ENCODE results near the gene OR51G2. TPM values are rescaled to one million over a fixed set of nuclear protein-coding genes. Genes with fewer than 3 reads are reported as not detected.
"Not testable (repeated sequence)": the region's sequence is repeated elsewhere in the genome, so short reads cannot be mapped to it uniquely, and the experiment has no call there.

Gene OR51G2
- not detected for total RNA-seq
- total RNA-seq (2013) = not detected
- 0 to 0.05 (median 0) reads per million in 29 experiments for total RNA-seq

GRCh38 chr11:4919250-4919649 is at the start of gene OR51G2:
Gene OR51G2, minus strand, starts transcription at chr11:4919350. Its CDS starts 3,687 bp downstream, at chr11:4915663.
- H3K36me3 Mint-ChIP-seq = no peaks in the 10 kb centered on the region
- Histone ChIP-seq H3K36me3 (ENCODE audit: control insufficient read depth in 2 of 2, extremely low read depth in 1 of 2, insufficient read depth in 1 of 2, low read length in 1 of 2) (no peaks in the 10 kb centered on the region), H3K9me3 (no peaks in the 10 kb centered on the region), H3K27me3 (replicated peaks in 1 of 2; ENCODE audit: control insufficient read depth in 2 of 2, extremely low read depth in 1 of 2, insufficient read depth in 2 of 2, low read length in 1 of 2) (no peaks in the 10 kb centered on the region), H3K27ac (ENCODE audit: low read length) (no peak within 1 kb of the TSS), H3K4me1 (ENCODE audit: control insufficient read depth in 1 of 2, extremely low read depth in 1 of 2, insufficient read depth in 2 of 2, low read length in 2 of 2) (no peaks in the 10 kb centered on the region), H3K4me3 (ENCODE audit: control insufficient read depth in 1 of 2, extremely low read depth in 1 of 2, low read length in 1 of 2) (no peak within 1 kb of the TSS)
- peaks cover 7 to 14% of the 10 kb centered on the region in 2 donors for H3K27me3 Mint-ChIP-seq
- DNase-seq = no peak
- no peak within 1 kb of the TSS for H3K27ac Mint-ChIP-seq
- ChIA-PET CTCF (no interaction called here), POLR2A (no interaction called here)
- H3K9me3 Mint-ChIP-seq = no peaks in the 10 kb centered on the region
- WGBS (ENCODE audit: insufficient coverage) = no CpG with 5 or more reads among the region's 4 CpGs
- ATAC-seq (replicated peaks in 1 of 4) = no peak
- H3K4me1 Mint-ChIP-seq = no peaks in the 10 kb centered on the region
- no peak within 1 kb of the TSS for H3K4me3 Mint-ChIP-seq

- Mint-ChIP-seq H3K36me3 (no peaks in the 10 kb centered on the region), H3K4me1 (no peaks in the 10 kb centered on the region)
- CTCF ChIA-PET = no interaction called here
Measured at GRCh38 chr11:4962816-4963215, 43.7 kb upstream of the OR51G2 start.

GRCh38 chr11:4960877-4961276 is 41.7 kb upstream of the OR51G2 start:
- Histone ChIP-seq H3K4me1 (ENCODE audit: control insufficient read depth in 1 of 2, extremely low read depth in 1 of 2, insufficient read depth in 2 of 2, low read length in 2 of 2) (no peaks in the 10 kb centered on the region), H3K36me3 (ENCODE audit: control insufficient read depth in 2 of 2, extremely low read depth in 1 of 2, insufficient read depth in 1 of 2, low read length in 1 of 2) (no peaks in the 10 kb centered on the region), H3K27ac (ENCODE audit: low read length) (no peak overlapping the region), H3K27me3 (replicated peaks in 1 of 2; ENCODE audit: control insufficient read depth in 2 of 2, extremely low read depth in 1 of 2, insufficient read depth in 2 of 2, low read length in 1 of 2) (no peaks in the 10 kb centered on the region), H3K9me3 (no peaks in the 10 kb centered on the region), H3K4me3 (ENCODE audit: control insufficient read depth in 1 of 2, extremely low read depth in 1 of 2, low read length in 1 of 2) (no peak overlapping the region)
- 50% methylated on average over 2 of the region's 3 CpGs for WGBS (ENCODE audit: insufficient coverage)
- CTCF ChIA-PET = no interaction called here
- no peaks in the 10 kb centered on the region for H3K36me3 Mint-ChIP-seq
- ATAC-seq (replicated peaks in 1 of 4) (no peak), DNase-seq (no peak)
- H3K4me1 Mint-ChIP-seq = no peaks in the 10 kb centered on the region
- H3K9me3 Mint-ChIP-seq = peaks cover 0 to 6% (median 0%) of the 10 kb centered on the region in 3 donors
- POLR2A ChIA-PET = no interaction called here
- no peak overlapping the region for H3K27ac Mint-ChIP-seq
- H3K27me3 Mint-ChIP-seq = no peaks in the 10 kb centered on the region
- no peak overlapping the region for H3K4me3 Mint-ChIP-seq

More at GRCh38 chr11:4962816-4963215, 43.7 kb upstream of the OR51G2 start:
- Mint-ChIP-seq H3K4me3 (no peak overlapping the region), H3K27ac (no peak overlapping the region), H3K9me3 (peaks cover 0 to 6% (median 0%) of the 10 kb centered on the region in 3 donors), H3K27me3 (no peaks in the 10 kb centered on the region)
- Histone ChIP-seq H3K27me3 (replicated peaks in 1 of 2; ENCODE audit: control insufficient read depth in 2 of 2, extremely low read depth in 1 of 2, insufficient read depth in 2 of 2, low read length in 1 of 2) (no peaks in the 10 kb centered on the region), H3K4me1 (ENCODE audit: control insufficient read depth in 1 of 2, extremely low read depth in 1 of 2, insufficient read depth in 2 of 2, low read length in 2 of 2) (no peaks in the 10 kb centered on the region), H3K27ac (ENCODE audit: low read length) (no peak overlapping the region), H3K36me3 (ENCODE audit: control insufficient read depth in 2 of 2, extremely low read depth in 1 of 2, insufficient read depth in 1 of 2, low read length in 1 of 2) (no peaks in the 10 kb centered on the region), H3K4me3 (ENCODE audit: control insufficient read depth in 1 of 2, extremely low read depth in 1 of 2, low read length in 1 of 2) (no peak overlapping the region), H3K9me3 (no peaks in the 10 kb centered on the region)
- DNase-seq (no peak), ATAC-seq (replicated peaks in 1 of 4) (no peak)
- POLR2A ChIA-PET = no interaction called here
- WGBS (ENCODE audit: insufficient coverage) = no CpG with 5 or more reads among the region's 1 CpG

- H3K4me1 Mint-ChIP-seq = no peaks in the 10 kb centered on the region
- H3K4me3 ChIP-seq (ENCODE audit: control insufficient read depth in 1 of 2, extremely low read depth in 1 of 2, low read length in 1 of 2) = no peak overlapping the region
- no peaks in the 10 kb centered on the region for H3K9me3 ChIP-seq
- ChIA-PET POLR2A (no interaction called here), CTCF (no interaction called here)
- ATAC-seq (replicated peaks in 1 of 4) (no peak), DNase-seq (no peak)
- 80% methylated on average over 1 of the region's 4 CpGs for WGBS (ENCODE audit: insufficient coverage)
- H3K27ac Mint-ChIP-seq = no peak overlapping the region
- no peaks in the 10 kb centered on the region for H3K4me1 ChIP-seq (ENCODE audit: control insufficient read depth in 1 of 2, extremely low read depth in 1 of 2, insufficient read depth in 2 of 2, low read length in 2 of 2)
- no peaks in the 10 kb centered on the region for H3K36me3 Mint-ChIP-seq
- no peak overlapping the region for H3K4me3 Mint-ChIP-seq
- H3K27ac ChIP-seq (ENCODE audit: low read length) = no peak overlapping the region
- H3K27me3 Mint-ChIP-seq = no peaks in the 10 kb centered on the region
- no peaks in the 10 kb centered on the region for H3K36me3 ChIP-seq (ENCODE audit: control insufficient read depth in 2 of 2, extremely low read depth in 1 of 2, insufficient read depth in 1 of 2, low read length in 1 of 2)
- peaks cover 0 to 6% (median 0%) of the 10 kb centered on the region in 3 donors for H3K9me3 Mint-ChIP-seq
- no peaks in the 10 kb centered on the region for H3K27me3 ChIP-seq (replicated peaks in 1 of 2; ENCODE audit: control insufficient read depth in 2 of 2, extremely low read depth in 1 of 2, insufficient read depth in 2 of 2, low read length in 1 of 2)
Measured at GRCh38 chr11:4957396-4957795, 38.2 kb upstream of the OR51G2 start.

- POLR2A ChIA-PET; H3K27me3 Mint-ChIP-seq; H3K36me3 Mint-ChIP-seq; H3K4me3 Mint-ChIP-seq; H3K36me3 ChIP-seq (ENCODE audit: control insufficient read depth in 2 of 2, extremely low read depth in 1 of 2, insufficient read depth in 1 of 2, low read length in 1 of 2); H3K9me3 Mint-ChIP-seq; H3K4me1 ChIP-seq (ENCODE audit: control insufficient read depth in 1 of 2, extremely low read depth in 1 of 2, insufficient read depth in 2 of 2, low read length in 2 of 2); H3K27ac ChIP-seq (ENCODE audit: low read length); H3K4me3 ChIP-seq (ENCODE audit: control insufficient read depth in 1 of 2, extremely low read depth in 1 of 2, low read length in 1 of 2); H3K9me3 ChIP-seq; H3K4me1 Mint-ChIP-seq; DNase-seq; CTCF ChIA-PET; H3K27ac Mint-ChIP-seq; ATAC-seq (replicated peaks in 1 of 4); H3K27me3 ChIP-seq (replicated peaks in 1 of 2; ENCODE audit: control insufficient read depth in 2 of 2, extremely low read depth in 1 of 2, insufficient read depth in 2 of 2, low read length in 1 of 2): not testable (repeated sequence)
- WGBS (ENCODE audit: insufficient coverage) = 60% methylated on average over 1 of the region's 2 CpGs
Measured at GRCh38 chr11:4955613-4956012, 36.5 kb upstream of the OR51G2 start, which contains the start of gene OR51A2. Gene OR51A2, minus strand, starts transcription at chr11:4955713. Its CDS starts 0 bp downstream, at chr11:4955713.

GRCh38 chr11:4947505-4947904 is 28.4 kb upstream of the OR51G2 start, which contains the start of gene OR51A4:
Gene OR51A4, minus strand, starts transcription at chr11:4947605. Its CDS starts 505 bp downstream, at chr11:4947100.
- Histone ChIP-seq H3K4me1 (ENCODE audit: control insufficient read depth in 1 of 2, extremely low read depth in 1 of 2, insufficient read depth in 2 of 2, low read length in 2 of 2) (no peaks in the 10 kb centered on the region), H3K27ac (ENCODE audit: low read length) (no peak within 1 kb of the TSS), H3K27me3 (replicated peaks in 1 of 2; ENCODE audit: control insufficient read depth in 2 of 2, extremely low read depth in 1 of 2, insufficient read depth in 2 of 2, low read length in 1 of 2) (no peaks in the 10 kb centered on the region), H3K36me3 (ENCODE audit: control insufficient read depth in 2 of 2, extremely low read depth in 1 of 2, insufficient read depth in 1 of 2, low read length in 1 of 2) (no peaks in the 10 kb centered on the region), H3K4me3 (ENCODE audit: control insufficient read depth in 1 of 2, extremely low read depth in 1 of 2, low read length in 1 of 2) (no peak within 1 kb of the TSS), H3K9me3 (no peaks in the 10 kb centered on the region)
- POLR2A ChIA-PET = no interaction called here
- ATAC-seq (replicated peaks in 1 of 4) = no peak
- CTCF ChIA-PET = no interaction called here
- H3K9me3 Mint-ChIP-seq = no peaks in the 10 kb centered on the region
- no peaks in the 10 kb centered on the region for H3K27me3 Mint-ChIP-seq
- no peaks in the 10 kb centered on the region for H3K4me1 Mint-ChIP-seq
- DNase-seq = no peak
- no peaks in the 10 kb centered on the region for H3K36me3 Mint-ChIP-seq
- H3K4me3 Mint-ChIP-seq = no peak within 1 kb of the TSS
- no peak within 1 kb of the TSS for H3K27ac Mint-ChIP-seq

GRCh38 chr11:4936745-4937144 is 17.6 kb upstream of the OR51G2 start:
- ChIA-PET CTCF (no interaction called here), POLR2A (no interaction called here)
- peaks cover 0 to 10% (median 0%) of the 10 kb centered on the region in 3 donors for H3K9me3 Mint-ChIP-seq
- ATAC-seq (replicated peaks in 1 of 4) (no peak), DNase-seq (no peak)
- Histone ChIP-seq H3K4me1 (ENCODE audit: control insufficient read depth in 1 of 2, extremely low read depth in 1 of 2, insufficient read depth in 2 of 2, low read length in 2 of 2) (no peaks in the 10 kb centered on the region), H3K27ac (ENCODE audit: low read length) (no peak overlapping the region), H3K9me3 (no peaks in the 10 kb centered on the region), H3K36me3 (ENCODE audit: control insufficient read depth in 2 of 2, extremely low read depth in 1 of 2, insufficient read depth in 1 of 2, low read length in 1 of 2) (no peaks in the 10 kb centered on the region), H3K4me3 (ENCODE audit: control insufficient read depth in 1 of 2, extremely low read depth in 1 of 2, low read length in 1 of 2) (no peak overlapping the region), H3K27me3 (replicated peaks in 1 of 2; ENCODE audit: control insufficient read depth in 2 of 2, extremely low read depth in 1 of 2, insufficient read depth in 2 of 2, low read length in 1 of 2) (no peaks in the 10 kb centered on the region)
- H3K27ac Mint-ChIP-seq = no peak overlapping the region
- peaks cover 0 to 10% of the 10 kb centered on the region in 2 donors for H3K27me3 Mint-ChIP-seq
- H3K4me1 Mint-ChIP-seq = no peaks in the 10 kb centered on the region
- no CpG with 5 or more reads among the region's 3 CpGs for WGBS (ENCODE audit: insufficient coverage)
- no peak overlapping the region for H3K4me3 Mint-ChIP-seq
- H3K36me3 Mint-ChIP-seq = no peaks in the 10 kb centered on the region
